ENCODE data around the gene TJAP1. TPM values are rescaled to one million over a fixed set of nuclear protein-coding genes. Genes with fewer than 3 reads are reported as not detected.
"Not testable (repeated sequence)": the region's sequence is repeated elsewhere in the genome, so short reads cannot be mapped to it uniquely, and the experiment has no call there.

The TJAP1 gene
- polyA plus RNA-seq, 5 donors = 32.6 to 45.4 (median 42.9) TPM

- no peak for DNase-seq
These were observed 47.2 kb downstream of the TJAP1 start for GRCh38 chr6:43524483-43524961.

- no peak for DNase-seq
These were observed 54.8 kb downstream of the TJAP1 start for GRCh38 chr6:43532201-43532600.

- DNase-seq = not testable (repeated sequence)
These were observed 61.6 kb downstream of the TJAP1 start for GRCh38 chr6:43538986-43539385.

- not testable (repeated sequence) for DNase-seq
These were observed 62.0 kb downstream of the TJAP1 start for GRCh38 chr6:43539409-43539808.

GRCh38 chr6:43540507-43540906 lies 63.1 kb downstream of the TJAP1 start:
- DNase-seq = no peak

- DNase-seq = no peak
These were observed 64.6 kb downstream of the TJAP1 start for GRCh38 chr6:43541774-43542471.

- no peak for DNase-seq
These were observed 67.1 kb downstream of the TJAP1 start for GRCh38 chr6:43544461-43544860.

- DNase-seq = no peak
These were observed 69.9 kb downstream of the TJAP1 start for GRCh38 chr6:43547222-43547621.

Other genes with a start within 250 kb of the TJAP1 start
- 10 to 100 TPM; 21.3 to 44.9 (median 28.6) TPM for gene DNPH1, start 248.1 kb upstream of the TJAP1 start, polyA plus RNA-seq (ENCODE audit: insufficient read depth in 1 of 5, insufficient read length in 5 of 5, low replicate concordance in 1 of 5)
- under 1 TPM; 0.27 to 0.87 (median 0.56) TPM for gene TTBK1, start 234.1 kb upstream of the TJAP1 start, polyA plus RNA-seq (ENCODE audit: insufficient read depth in 1 of 5, insufficient read length in 5 of 5, low replicate concordance in 1 of 5)
- under 1 TPM in 4 of 5 donors, not detected in 1; 0.17 to 0.39 (median 0.24) TPM for gene SLC22A7, start 179.3 kb upstream of the TJAP1 start, polyA plus RNA-seq (ENCODE audit: insufficient read depth in 1 of 5, insufficient read length in 5 of 5, low replicate concordance in 1 of 5)
- gene CRIP3, start 168.7 kb upstream of the TJAP1 start, polyA plus RNA-seq (ENCODE audit: insufficient read depth in 1 of 5, insufficient read length in 5 of 5, low replicate concordance in 1 of 5) = 1 to 10 TPM; 3.1 to 6.2 (median 3.9) TPM
- 10 to 100 TPM; 25.8 to 35.4 (median 31.6) TPM for gene ZNF318, start 107.9 kb upstream of the TJAP1 start, polyA plus RNA-seq (ENCODE audit: insufficient read depth in 1 of 5, insufficient read length in 5 of 5, low replicate concordance in 1 of 5)
- 10 to 100 TPM; 19.7 to 29.2 (median 25.5) TPM for gene ABCC10, start 50.0 kb upstream of the TJAP1 start, polyA plus RNA-seq (ENCODE audit: insufficient read depth in 1 of 5, insufficient read length in 5 of 5, low replicate concordance in 1 of 5)
- gene DLK2, start 22.0 kb upstream of the TJAP1 start, polyA plus RNA-seq (ENCODE audit: insufficient read depth in 1 of 5, insufficient read length in 5 of 5, low replicate concordance in 1 of 5) = 1 to 10 TPM; 1.2 to 2.6 (median 1.8) TPM
- gene LRRC73, start 32.8 kb downstream of the TJAP1 start, polyA plus RNA-seq (ENCODE audit: insufficient read depth in 1 of 5, insufficient read length in 5 of 5, low replicate concordance in 1 of 5) = 1 to 10 TPM in 1 of 5 donors, under 1 TPM in 4; 0.20 to 1.0 (median 0.58) TPM
- 100 to 1,000 TPM; 120 to 150 (median 135) TPM for gene YIPF3, start 39.4 kb downstream of the TJAP1 start, polyA plus RNA-seq (ENCODE audit: insufficient read depth in 1 of 5, insufficient read length in 5 of 5, low replicate concordance in 1 of 5)
- gene POLR1C, start 39.5 kb downstream of the TJAP1 start, polyA plus RNA-seq (ENCODE audit: insufficient read depth in 1 of 5, insufficient read length in 5 of 5, low replicate concordance in 1 of 5) = 10 to 100 TPM; 33.8 to 37.9 (median 37.0) TPM
- 10 to 100 TPM; 35.9 to 43.0 (median 40.6) TPM for gene XPO5, start 98.5 kb downstream of the TJAP1 start, polyA plus RNA-seq (ENCODE audit: insufficient read depth in 1 of 5, insufficient read length in 5 of 5, low replicate concordance in 1 of 5)
- 10 to 100 TPM; 16.0 to 29.0 (median 22.4) TPM for gene POLH, start 98.6 kb downstream of the TJAP1 start, polyA plus RNA-seq (ENCODE audit: insufficient read depth in 1 of 5, insufficient read length in 5 of 5, low replicate concordance in 1 of 5)
- 10 to 100 TPM; 61.2 to 70.9 (median 61.7) TPM for gene GTPBP2, start 151.7 kb downstream of the TJAP1 start, polyA plus RNA-seq (ENCODE audit: insufficient read depth in 1 of 5, insufficient read length in 5 of 5, low replicate concordance in 1 of 5)
- gene MAD2L1BP, start 158.3 kb downstream of the TJAP1 start, polyA plus RNA-seq (ENCODE audit: insufficient read depth in 1 of 5, insufficient read length in 5 of 5, low replicate concordance in 1 of 5) = 10 to 100 TPM; 22.7 to 28.3 (median 25.9) TPM
- 1 to 10 TPM; 2.3 to 4.9 (median 3.6) TPM for gene RSPH9, start 167.5 kb downstream of the TJAP1 start, polyA plus RNA-seq (ENCODE audit: insufficient read depth in 1 of 5, insufficient read length in 5 of 5, low replicate concordance in 1 of 5)
- 10 to 100 TPM; 39.0 to 49.7 (median 42.9) TPM for gene MRPS18A, start 210.2 kb downstream of the TJAP1 start, polyA plus RNA-seq (ENCODE audit: insufficient read depth in 1 of 5, insufficient read length in 5 of 5, low replicate concordance in 1 of 5)

All from right lung (tissue), 5 donors.